GM18520 (cell line): ENCODE results near the gene EEF1E1.

Experiments used
- ATAC-seq: cut with Tn5 transposase; IDR thresholded peaks from one replicate; pipeline ENCODE4 v1.9.1; 2021; ENCODE audit not compliant: unreplicated experiment

EEF1E1 gene

GRCh38 chr6:8088886-8089285 lies 13.5 kb downstream of the EEF1E1 start:
- ATAC-seq: no peak

GRCh38 chr6:8087870-8088754 lies 14.2 kb downstream of the EEF1E1 start:
- ATAC-seq: no peak

DNA sequence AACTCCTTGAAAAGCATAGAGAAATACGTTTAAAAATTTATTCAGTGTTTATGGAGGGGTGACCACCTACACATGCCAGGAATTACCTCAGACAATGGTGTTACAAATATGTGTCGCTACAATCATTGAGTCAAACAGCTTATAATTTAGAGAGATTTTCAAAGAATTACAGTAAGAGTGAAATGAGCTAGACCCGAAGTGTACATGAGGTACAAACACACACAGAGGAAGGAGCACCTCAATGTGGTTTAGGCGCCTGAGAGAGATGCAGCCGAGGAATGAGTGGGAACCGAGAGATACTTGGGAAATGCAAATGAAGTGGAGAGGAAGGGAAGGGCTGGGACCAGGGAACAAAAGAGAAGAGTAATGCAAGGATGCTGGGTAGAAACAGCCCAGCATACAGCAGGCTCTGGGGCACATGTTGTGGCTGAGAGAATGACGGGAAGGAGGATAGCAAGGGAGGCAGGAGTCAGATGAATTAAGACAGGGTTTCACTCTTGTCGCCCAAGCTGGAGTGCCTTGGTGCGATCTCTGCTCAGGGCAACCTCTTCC lies 15.5 kb downstream of the EEF1E1 start:
- ATAC-seq: no peak

DNA sequence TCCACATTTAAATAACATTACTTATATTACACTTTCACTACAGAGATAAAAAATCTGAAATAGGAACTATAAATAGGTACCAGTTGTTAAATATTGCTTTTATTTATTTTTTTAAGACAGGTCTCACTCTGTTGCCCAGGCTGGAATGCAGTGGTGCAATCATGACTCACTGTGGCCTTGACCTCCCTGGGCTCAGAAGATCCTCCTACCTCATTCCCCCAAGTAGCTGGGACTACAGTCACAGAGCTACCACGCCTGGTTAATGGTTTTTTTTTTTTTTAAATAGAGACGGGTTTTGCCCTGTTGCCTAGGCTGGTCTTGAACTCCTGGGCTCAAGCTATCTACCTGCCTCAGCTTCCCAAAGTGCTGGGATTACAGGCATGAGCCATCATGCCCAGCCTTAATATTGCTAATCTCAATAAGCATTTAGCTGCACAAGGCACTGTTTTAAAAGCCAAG lies 17.3 kb downstream of the EEF1E1 start:
- no peak for ATAC-seq

DNA sequence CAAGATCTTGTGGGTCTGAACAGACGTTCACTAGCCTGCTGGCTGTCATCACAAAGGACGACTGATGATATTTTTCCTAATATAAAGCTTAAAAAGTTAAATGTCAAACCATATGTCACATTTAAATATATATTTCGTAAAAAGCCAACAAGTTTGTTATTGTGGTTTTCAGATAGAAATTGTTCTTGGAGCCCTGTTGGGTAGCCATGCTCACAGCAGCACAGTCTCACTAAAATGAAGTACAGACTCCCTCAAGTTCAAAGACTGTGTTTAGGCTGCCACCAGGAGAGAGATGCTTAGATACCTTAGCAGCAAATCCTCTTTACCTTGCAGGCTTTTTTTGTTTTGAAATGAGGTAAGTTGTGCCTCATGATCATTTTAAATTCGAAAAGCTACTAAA lies 17.8 kb downstream of the EEF1E1 start:
- ATAC-seq: no peak

DNA sequence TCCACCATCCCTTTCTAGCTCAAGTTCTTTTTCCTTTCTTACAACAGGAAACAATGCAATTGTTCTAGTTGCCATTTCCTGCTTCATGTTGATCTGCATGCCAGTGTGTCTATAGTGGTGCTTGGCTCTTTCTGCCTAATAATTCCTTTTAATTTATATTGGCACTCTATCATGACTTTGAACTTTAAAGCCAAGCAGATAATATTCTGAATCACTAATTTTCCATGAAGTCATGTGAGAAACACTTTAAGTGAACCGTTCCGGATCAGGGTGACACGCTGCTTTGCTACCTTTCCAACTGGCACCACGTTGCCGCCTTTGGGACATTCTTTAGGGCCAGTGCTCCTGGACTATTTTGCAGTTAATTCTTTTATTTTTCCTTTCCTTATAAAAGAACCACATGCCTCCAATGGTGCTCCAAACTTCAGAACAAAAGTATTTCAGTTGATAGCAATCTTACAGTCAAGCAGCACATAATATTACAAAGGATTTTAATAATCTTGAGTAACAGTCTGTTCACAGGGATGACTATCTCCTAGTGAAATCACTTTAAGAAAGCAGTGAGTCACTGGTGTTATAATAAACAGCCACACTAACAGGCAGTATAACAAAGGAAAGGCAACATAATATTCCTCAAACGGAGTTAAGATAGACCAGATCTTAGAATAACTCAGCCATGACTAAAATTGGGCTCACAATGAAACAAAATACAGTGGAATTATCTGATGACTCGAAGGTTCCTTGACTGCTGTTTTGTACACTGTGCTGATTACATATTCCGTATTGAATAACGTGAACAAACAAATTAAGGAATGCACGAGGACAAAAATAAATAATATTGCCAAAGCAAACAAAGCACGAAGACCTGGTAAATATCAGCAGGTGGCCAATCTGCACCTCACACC lies 19.1 kb downstream of the EEF1E1 start:
- ATAC-seq: no peak

DNA sequence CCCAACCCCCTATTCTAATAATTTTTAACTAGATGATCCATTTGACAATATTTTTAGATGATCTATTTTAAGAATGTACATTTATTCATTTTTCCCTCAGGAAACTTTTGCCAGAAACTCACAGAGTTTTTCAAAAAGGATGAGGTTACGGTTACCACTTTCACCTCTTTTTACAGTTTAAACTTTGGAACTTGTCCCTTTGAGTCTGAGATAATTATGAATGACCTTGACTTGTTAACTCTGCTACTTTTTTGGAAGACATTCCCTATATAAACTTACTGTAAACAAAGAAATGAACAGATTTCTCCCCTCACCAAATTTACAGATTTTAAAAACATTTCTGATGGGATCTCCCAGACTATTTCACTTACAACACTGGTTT lies 19.8 kb downstream of the EEF1E1 start:
- no peak for ATAC-seq

GRCh38 chr6:8080362-8081151 lies 21.8 kb downstream of the EEF1E1 start:
- ATAC-seq: no peak

DNA sequence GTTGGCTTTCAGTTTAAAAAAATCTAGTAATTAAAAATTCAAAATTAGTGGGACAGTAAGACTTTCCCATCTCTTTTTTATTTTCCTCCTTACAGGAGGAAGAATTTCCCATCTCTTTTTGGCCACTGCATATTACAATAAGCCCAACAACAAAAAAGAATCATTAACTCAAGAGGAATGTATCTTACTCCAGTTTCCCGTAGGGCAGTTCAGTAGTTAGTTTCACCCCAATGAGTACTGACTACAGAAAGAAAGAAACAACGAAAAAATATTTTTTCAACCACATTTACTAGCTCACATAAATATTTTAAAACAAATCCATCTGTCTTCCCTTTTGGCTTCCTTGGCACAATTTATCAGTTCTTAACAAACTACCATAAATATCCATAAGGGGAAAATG lies 23.2 kb downstream of the EEF1E1 start:
- ATAC-seq: no peak

DNA sequence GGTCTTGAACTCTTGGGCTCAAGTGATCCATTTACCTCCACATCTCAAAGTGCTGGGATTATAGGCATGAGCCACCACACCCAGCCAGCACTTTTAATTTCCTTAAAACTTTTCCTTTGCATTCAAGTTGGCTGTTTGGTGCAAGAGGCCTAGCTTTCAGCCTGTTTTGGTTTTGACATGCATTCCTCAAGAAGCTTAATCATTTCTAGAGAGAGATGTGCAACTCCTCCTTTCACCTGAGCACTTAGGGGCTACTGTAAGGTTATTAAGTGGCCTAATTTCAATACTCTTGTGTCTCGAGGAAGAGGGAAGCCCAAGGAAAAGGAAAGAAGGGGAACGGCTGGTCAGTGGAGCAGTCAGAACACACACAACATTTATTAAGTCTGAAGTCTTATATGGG lies 24.4 kb downstream of the EEF1E1 start:
- no peak for ATAC-seq

DNA sequence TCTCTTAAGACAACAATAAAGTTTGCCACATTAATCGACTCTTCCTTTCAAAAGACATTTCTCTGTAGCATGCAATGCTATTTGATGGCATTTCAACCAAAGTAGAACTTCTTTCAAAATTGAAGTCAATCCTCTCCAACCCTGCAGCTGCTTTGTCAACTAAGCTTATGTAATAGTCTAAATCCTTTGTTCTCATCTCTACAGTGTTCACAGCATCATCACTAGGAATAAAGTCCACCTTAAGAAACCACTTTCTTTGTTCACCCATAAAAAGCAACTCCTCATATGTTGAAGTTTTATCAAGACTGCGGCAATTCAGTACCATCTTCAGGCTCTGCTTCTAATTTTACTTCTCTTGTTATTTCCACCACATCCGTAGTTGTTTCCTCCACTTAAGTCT lies 26.6 kb downstream of the EEF1E1 start:
- ATAC-seq: no peak

DNA sequence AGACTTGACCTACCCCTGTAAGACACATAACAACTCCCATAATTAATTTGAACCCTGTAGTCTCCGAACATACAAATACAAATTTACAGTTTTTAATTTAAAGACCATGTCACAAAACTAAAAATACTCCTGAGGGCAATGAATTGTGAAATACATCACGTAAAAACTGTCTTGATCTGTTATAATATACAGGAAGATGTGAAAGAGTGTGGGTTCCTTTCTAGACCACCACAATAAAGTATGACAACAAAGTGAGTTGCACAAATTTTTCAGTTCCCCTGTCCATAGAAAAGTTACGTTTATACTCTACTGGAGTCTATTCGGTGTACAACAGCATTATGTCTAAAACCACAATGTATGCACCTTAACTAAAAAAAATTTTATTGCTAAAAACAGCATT lies 27.2 kb downstream of the EEF1E1 start:
- no peak for ATAC-seq

DNA sequence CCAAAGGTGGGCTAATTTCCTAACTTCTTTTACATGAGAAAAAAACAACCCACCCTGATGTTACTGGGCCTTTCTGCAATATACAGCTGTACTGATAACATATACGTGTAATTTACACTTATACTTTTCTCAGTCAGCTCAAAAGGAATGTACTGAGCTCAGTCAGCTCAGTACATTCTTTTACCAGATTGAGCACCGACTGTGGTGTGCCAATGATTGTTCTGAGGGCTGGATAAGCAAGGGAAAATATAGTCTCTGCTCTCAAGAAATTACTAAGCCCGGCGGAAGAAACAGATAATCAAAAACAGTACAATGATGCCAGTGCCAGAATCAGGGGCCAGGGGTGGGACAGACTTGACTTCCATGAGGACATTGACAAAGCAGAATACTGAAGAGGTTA lies 28.1 kb downstream of the EEF1E1 start:
- ATAC-seq: no peak

- no peak for ATAC-seq
Measured at GRCh38 chr6:8073758-8074157, 28.6 kb downstream of the EEF1E1 start.

GRCh38 chr6:8070718-8071117 lies 31.6 kb downstream of the EEF1E1 start:
- no peak for ATAC-seq

DNA sequence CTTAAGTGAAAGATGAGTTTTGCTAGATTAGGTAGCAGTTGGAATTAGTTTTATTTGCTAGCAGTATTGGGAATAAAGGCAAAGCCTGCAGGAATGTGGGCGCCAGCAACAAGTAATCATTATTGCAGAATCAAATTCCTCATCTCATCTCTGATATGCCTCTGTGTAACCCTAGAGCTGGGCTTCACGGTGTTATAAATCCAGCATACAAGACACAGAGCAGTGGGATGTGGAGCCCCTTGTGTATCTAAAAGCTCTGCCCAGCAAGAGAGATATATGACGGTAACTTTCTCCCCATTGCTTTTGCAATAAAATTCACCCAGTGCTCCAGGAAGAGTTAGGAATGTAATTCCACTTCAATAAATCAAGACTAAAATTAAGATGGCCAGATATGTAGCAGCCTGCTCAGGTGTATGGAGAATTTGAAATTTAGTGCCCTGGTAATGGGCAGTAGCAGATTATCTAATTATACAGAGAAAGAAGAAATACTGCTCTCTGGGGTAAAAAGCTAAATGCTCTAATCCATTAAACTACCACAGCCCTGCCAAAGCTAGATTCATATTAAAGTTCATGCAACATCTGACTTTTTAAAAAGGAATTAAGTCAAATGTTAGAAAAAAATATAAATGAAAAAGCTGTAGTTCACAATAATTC lies 32.6 kb downstream of the EEF1E1 start:
- no peak for ATAC-seq

GRCh38 chr6:8069151-8069550 lies 33.2 kb downstream of the EEF1E1 start:
- ATAC-seq: no peak

DNA sequence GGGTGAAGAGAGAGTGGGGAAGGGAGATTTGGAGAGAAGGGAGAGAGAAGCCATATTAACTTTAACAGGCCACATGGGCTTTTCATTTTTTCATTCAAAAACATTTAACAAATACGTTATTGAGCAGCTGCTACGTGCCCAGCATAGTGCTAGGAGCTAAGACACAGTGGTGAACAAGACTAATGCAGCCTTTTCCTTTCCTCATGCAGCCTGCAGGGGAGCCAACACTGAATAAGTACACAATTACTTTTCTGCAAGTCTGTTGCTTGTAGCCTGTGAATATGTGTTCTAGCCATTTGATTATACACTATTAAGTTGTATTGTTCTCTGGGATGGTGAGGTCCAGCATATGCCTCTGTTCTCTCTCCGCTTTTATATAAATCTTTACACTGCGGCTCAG lies 36.2 kb downstream of the EEF1E1 start:
- no peak for ATAC-seq

DNA sequence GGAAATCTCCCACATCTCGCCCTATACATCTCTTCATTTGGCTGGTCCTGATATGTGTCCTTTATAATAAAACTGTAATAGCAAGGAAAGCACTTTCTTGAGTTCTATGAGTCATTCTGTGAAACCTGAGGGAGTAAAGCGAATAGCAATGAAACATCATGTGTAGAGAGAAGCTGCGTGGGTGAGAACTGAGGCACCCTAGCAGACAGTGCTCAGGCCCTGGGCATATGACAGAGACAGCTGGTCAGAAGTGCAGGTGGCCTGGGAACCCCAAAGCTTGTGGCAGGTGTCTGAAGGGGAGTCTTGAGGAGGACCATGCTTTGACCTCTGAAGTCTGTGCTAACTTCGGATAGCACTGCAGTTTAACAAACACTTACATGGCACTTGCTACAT lies 36.8 kb downstream of the EEF1E1 start:
- peak; percentile 53 for ATAC-seq
